ENCODE measurements around the gene RGR.

Gene RGR

DNA sequence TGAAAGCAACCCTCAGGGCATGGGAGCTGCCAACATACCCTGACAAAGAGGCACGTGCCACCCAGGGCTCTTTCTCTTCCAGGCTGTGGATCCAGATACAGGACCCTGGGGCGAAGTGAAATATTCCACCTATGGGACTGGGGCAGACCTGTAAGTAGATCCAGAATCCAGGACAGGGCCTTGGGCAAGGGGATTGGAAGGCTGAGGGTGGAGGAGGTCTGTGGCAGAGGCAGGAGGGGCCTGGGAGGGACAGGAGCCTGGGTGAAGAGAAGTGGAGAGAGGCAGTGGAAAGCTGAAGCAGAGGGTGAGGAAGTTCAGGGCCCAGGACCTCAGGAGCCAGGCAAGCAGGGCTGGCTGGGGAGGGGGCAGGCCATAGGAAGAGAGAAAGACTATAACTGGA is 33.3 kb upstream of the RGR start:
- no peak for TF ChIP-seq GATA3 (IDR thresholded peaks at IDR 0.05; ENCODE audit: low read depth, low read length)
- no peak for TF ChIP-seq GATA2 (IDR thresholded peaks at IDR 0.05; ENCODE audit: low read depth, low read length)

DNA sequence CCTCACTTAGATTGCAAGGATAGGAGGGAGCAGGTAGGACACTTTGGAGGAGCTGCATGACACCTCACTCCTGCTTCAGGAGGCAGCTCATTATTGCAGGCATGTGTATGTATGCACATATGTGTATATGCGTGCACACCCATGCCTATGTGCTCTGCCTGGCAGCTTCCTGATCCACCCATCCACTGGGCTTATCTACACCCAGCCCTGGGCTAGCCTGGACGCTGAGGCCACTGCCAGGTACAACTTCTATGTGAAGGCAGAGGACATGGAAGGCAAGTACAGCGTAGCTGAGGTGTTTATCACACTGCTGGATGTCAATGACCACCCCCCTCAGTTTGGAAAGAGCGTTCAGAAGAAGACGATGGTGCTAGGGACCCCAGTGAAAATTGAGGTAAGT is 32.8 kb upstream of the RGR start:
- TF ChIP-seq GATA3 (IDR thresholded peaks at IDR 0.05; ENCODE audit: low read depth, low read length) (no peak), GATA2 (IDR thresholded peaks at IDR 0.05; ENCODE audit: low read depth, low read length) (no peak)

DNA sequence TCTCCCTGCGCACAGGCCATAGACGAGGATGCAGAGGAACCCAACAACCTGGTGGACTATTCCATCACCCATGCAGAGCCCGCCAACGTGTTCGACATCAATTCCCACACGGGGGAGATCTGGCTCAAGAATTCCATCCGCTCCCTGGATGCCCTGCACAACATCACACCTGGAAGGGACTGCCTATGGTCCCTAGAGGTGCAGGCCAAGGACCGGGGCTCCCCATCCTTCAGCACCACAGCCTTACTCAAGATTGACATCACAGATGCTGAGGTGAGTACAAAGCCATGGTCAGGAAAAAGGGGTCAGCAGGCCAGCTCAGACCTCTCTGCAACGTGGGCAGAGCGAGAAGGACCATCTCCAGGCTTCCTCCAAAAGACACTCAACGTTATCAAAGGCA is 31.8 kb upstream of the RGR start:
- no peak for TF ChIP-seq GATA2 (IDR thresholded peaks at IDR 0.05; ENCODE audit: low read depth, low read length)
- TF ChIP-seq GATA3 (IDR thresholded peaks at IDR 0.05; ENCODE audit: low read depth, low read length) = no peak

DNA sequence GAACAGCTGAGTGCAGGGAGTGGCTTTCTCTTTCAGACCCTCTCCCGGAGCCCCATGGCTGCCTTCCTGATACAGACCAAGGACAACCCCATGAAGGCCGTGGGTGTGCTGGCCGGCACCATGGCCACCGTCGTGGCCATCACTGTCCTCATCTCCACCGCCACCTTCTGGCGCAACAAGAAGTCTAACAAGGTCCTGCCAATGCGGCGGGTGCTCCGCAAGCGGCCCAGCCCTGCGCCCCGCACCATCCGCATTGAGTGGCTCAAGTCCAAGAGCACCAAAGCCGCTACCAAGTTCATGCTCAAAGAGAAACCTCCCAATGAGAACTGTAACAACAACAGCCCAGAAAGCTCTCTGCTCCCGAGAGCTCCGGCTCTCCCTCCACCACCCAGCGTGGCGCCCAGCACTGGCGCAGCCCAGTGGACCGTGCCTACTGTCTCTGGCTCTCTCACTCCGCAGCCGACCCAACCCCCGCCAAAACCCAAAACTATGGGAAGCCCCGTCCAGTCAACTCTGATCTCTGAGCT is 30.7 kb upstream of the RGR start:
- TF ChIP-seq GATA3 (IDR thresholded peaks at IDR 0.05; ENCODE audit: low read depth, low read length) (no peak), GATA2 (IDR thresholded peaks at IDR 0.05; ENCODE audit: low read depth, low read length) (no peak)

DNA sequence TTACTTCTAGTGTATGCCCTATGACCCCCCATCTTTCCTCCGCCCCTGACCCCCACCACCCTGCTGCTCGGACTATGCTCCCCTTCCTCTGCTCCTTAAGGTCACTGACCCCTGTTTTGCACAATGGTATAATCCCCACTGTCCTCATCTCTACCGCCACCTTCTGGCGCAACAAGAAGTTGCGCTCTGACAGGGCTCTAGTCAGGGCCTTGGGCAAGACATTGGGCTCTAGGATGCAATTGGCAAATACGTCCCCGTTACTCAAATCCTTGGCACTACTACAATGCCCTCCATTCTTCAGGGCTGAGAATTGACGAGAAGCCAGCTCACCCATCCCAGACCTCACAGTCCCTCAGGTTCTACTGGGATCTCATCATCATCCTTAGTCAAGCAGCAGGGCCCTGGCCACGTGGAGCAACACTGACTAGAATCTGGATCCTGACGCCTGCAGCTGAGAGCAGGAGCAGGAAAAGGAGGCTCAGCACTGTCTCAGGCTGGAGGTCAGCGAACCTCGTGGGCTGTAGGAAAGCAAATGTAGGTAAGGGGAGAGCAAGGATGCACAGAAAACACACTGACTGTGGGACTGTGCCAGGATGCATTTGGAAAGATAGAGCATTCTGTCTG is 30.1 kb upstream of the RGR start:
- TF ChIP-seq GATA3 (IDR thresholded peaks at IDR 0.05; ENCODE audit: low read depth, low read length) (no peak), GATA2 (IDR thresholded peaks at IDR 0.05; ENCODE audit: low read depth, low read length) (no peak)

DNA sequence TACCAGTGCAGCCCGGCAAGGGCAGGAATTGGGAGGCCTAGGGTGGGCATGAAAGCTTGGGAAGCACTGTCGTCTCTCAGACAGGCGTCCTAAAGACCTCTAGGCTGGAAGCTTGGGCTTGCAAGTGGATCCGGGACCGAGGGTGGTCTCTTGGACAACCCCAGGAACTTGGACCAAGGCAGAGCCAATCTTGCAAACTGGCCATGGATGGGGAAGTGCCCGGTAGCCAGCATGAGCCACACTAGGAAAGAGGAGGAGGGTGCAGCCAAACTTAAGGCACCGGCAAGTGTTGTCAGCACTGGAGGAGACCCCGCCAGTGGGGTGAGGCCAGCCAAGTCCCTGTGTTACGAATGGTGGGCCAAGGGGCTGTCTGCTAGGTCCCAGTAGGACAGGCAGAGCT is 28.0 kb upstream of the RGR start:
- no peak for TF ChIP-seq GATA2 (IDR thresholded peaks at IDR 0.05; ENCODE audit: low read depth, low read length)
- TF ChIP-seq GATA3 (IDR thresholded peaks at IDR 0.05; ENCODE audit: low read depth, low read length) = no peak

DNA sequence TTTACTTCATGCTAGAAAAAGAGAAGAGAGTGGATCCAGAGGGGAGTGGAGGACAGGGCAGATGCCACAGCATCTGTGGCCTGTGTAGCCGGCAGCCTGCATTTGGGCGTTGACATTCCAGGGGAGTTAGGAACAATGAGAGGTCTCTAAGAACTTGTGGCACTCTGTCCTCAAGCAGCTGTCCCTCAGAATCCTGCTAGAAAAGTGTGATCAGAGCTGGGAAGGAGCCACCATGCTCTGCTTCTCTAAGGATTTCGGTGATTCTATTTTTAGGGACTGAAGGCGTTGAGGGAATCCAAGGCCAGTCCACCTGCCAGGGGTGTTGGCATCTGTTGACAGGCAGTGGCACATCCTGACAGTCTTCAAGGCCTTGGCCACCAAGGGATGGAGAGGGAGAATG is 27.1 kb upstream of the RGR start:
- TF ChIP-seq GATA2 (IDR thresholded peaks at IDR 0.05; ENCODE audit: low read depth, low read length) = no peak
- TF ChIP-seq GATA3 (IDR thresholded peaks at IDR 0.05; ENCODE audit: low read depth, low read length) = no peak

DNA sequence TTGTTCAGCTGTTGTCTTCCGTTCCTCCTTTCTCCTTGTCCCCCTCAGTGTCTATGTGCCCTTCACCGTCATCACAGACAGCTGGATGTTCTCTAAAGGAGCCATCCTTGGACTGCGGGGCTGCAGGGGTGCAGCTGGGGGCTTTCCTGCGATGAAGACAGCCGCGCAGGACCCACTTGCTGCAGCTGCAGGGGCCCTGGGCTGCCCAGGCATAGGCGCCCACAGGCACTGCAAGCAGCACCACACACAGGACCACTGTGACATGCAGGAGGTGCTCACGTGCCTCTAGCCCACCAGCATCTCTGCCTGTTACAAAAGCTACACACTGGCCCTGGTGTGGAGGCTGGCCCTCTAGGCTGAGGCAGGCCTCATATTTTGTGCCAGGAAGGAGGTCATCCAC is 22.9 kb upstream of the RGR start:
- no peak for TF ChIP-seq GATA3 (IDR thresholded peaks at IDR 0.05; ENCODE audit: low read depth, low read length)
- no peak for TF ChIP-seq GATA2 (IDR thresholded peaks at IDR 0.05; ENCODE audit: low read depth, low read length)

DNA sequence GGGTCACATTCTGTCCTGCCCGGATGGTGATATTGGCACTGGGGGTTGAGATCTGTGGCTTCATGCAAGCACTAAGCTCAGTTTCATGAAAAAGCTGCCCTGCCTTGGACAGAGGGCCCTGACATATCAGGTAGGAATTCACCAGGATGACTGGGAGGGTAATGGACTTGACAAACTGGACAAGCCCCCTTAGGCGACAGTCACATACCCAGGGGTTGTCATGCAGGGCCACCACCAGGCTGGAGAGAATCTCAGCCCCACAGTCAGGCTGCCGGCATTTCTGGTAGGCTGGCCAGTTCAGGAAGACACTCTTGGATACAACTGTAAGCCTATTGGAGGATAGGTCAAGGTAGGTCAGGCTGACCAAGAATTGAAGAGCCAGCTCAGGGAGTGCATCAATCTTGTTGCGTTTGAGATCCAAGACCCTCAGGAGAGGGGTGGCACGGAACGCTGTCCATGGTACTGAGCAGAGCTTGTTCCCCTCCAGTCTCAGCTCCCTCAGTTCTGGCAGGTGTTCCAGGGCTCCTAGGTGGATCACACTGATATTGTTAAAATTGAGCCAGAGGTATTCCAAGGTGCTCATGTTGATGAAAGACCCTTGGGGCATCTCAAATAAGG is 20.3 kb upstream of the RGR start:
- TF ChIP-seq GATA3 (IDR thresholded peaks at IDR 0.05; ENCODE audit: low read depth, low read length) (no peak), GATA2 (IDR thresholded peaks at IDR 0.05; ENCODE audit: low read depth, low read length) (no peak)

DNA sequence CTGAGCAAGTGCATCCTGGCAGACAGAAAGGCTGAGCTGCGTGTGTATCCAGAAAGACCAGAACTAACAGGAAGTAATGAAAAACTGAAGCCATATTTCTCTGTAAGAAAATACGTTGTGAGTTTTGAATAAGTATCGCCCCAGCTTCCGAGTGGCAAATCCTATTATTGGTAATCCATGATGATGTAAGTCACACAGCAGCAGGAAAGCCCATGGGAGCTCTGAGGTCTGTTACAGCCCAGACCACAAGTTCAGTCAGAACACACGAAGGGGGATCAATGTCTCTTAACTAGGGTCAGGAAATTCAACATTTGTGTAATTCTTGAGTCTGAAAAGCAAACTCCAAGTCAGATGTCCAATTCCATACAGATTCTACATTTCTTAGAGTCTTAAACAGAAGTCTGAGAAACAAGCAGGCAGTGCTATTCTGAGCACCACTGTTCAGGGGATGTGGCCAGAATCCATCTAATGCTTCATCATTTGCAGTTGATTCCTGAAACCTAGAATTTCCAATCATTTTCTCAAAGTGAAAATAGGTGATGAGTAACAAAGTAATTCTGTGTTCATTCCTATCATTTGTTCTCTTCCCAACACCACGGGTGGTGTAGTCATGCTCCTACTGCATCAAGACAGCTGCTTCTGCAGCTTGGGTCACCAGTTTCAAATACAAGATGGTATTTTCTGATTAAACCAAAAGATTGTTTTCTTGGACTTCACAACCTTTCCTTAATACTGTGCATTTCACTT is 19.3 kb upstream of the RGR start, which contains the start of gene LRIT2:
LRIT2 (minus strand) TSS at position 118 of the 747 bp plus-strand sequence; CDS start at position 94, 24 bp downstream.
- no peak for TF ChIP-seq GATA2 (IDR thresholded peaks at IDR 0.05; ENCODE audit: low read depth, low read length)
- TF ChIP-seq GATA3 (IDR thresholded peaks at IDR 0.05; ENCODE audit: low read depth, low read length) = no peak

DNA sequence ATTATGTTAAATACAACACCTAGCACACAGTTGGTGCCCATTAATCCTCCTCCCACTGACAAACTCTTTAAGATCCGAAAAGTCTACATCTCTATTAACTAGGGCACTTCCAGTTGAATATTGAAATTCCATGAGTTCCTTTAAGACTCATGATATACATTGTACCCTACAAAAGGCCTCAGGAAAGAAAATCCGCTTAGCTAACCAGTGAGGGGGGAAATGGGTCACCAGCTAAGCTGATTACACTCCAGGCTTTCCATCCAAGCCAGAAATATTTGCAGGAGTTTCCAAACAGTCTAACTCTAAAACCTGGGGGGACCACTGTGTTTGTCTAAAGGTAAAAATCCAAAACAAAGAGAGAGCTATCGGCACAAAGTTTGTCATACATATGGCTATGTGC is 18.2 kb upstream of the RGR start:
- TF ChIP-seq GATA3 (IDR thresholded peaks at IDR 0.05; ENCODE audit: low read depth, low read length) (no peak), GATA2 (IDR thresholded peaks at IDR 0.05; ENCODE audit: low read depth, low read length) (no peak)

DNA sequence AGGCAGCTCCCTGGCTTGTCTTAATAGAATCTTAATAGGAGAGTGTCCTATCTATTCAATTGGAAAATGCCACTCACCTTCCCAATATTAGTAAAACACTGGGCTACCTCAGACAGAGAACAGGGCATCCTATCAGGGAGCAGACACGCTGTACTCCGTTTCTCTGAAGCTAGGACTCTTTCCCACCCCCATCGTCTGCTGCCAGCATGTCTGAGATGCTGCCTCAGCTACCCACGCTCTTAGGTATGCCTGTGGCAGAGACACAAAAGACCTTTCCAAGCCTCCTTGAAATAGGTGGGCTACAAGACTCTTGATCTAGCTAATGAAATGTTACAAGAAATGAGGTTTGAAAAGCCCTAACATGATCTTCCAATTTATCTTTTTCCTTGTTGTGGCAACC is 17.0 kb upstream of the RGR start:
- no peak for TF ChIP-seq GATA2 (IDR thresholded peaks at IDR 0.05; ENCODE audit: low read depth, low read length)
- TF ChIP-seq GATA3 (IDR thresholded peaks at IDR 0.05; ENCODE audit: low read depth, low read length) = no peak

DNA sequence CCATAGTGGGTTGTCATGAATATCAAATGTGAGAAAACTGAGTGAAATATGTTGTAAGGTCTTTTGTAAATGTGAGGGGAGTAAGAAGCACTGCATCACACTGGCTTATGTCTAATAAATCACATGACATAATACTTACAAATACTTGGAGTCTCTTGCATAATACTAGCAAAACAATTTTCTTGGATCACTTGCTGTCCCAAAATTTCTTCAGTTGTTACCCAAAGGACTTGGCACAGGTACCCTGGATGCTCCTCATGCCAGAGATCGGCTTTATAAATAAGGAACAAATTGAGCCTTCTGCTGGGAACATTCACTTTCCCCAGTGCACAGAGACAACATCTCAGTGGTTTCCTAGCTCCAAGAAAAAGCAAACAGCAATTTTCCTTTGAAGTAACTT is 14.5 kb upstream of the RGR start:
- TF ChIP-seq GATA3 (IDR thresholded peaks at IDR 0.05; ENCODE audit: low read depth, low read length) = no peak
- no peak for TF ChIP-seq GATA2 (IDR thresholded peaks at IDR 0.05; ENCODE audit: low read depth, low read length)

DNA sequence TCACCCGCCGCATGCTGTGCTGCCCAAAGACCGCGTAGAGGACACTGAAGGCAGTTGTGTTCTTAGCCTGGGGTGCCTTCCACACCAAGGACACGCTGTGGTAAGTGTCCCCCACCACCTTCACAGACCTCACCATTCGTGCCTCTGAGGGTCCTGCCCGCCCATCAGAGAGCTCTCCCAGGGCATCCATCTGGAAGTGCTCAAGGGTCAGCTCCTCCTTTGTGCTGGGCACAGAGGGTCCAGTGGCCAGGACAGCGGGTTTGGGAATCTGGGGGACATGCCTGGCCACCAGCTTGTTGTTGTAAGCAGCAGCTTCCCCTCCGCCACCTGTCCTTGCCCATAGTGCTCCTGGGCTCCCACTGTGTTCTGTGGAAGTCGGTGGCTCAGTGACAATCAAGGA is 12.5 kb upstream of the RGR start:
- TF ChIP-seq GATA2 (IDR thresholded peaks at IDR 0.05; ENCODE audit: low read depth, low read length) = no peak
- TF ChIP-seq GATA3 (IDR thresholded peaks at IDR 0.05; ENCODE audit: low read depth, low read length) = no peak

DNA sequence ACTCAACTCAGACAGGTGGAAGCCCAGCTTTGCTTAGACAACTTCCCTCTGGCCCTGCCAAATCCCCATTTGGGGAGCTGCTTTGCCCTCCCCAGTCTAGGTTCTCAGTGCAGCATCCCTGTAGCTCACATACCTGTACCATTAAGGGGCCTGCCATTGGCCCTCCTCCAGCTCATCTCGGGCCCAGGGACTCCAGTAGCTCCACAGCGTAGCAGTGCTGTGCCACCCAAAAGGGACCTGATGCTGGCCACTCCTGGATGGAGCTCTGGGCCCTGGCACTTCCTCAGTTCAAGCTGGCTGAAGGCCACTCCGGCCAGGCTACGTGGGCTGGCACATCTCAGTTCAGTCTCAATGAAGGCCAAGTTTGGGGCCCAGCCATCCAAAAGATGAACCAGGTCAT is 10.9 kb upstream of the RGR start:
- TF ChIP-seq GATA3 (IDR thresholded peaks at IDR 0.05; ENCODE audit: low read depth, low read length) (no peak), GATA2 (IDR thresholded peaks at IDR 0.05; ENCODE audit: low read depth, low read length) (no peak)

Measured in SH-SY5Y (cell line).